HG02943 (cell line): ENCODE data around the gene SORL1.
A peak's percentile ranks its signal among the peaks of the same experiment; 100 is the strongest.

ENCODE experiments used
- ATAC-seq: cut with Tn5 transposase; IDR thresholded peaks from one replicate; pipeline ENCODE4 v1.9.1; 2021; ENCODE audit warnings: mild to moderate bottlenecking, low read depth, moderate library complexity; ENCODE audit not compliant: unreplicated experiment

Gene SORL1

GRCh38 chr11:121471167-121471566, 19.1 kb downstream of the SORL1 start:
- ATAC-seq = no peak

- no peak for ATAC-seq
Observed at GRCh38 chr11:121472312-121472711, 20.2 kb downstream of the SORL1 start.

- ATAC-seq = no peak
Observed at GRCh38 chr11:121473064-121473777, 21.1 kb downstream of the SORL1 start.

- no peak for ATAC-seq
Observed at GRCh38 chr11:121474680-121475079, 22.6 kb downstream of the SORL1 start.

- no peak for ATAC-seq
Observed at GRCh38 chr11:121476379-121477032, 24.4 kb downstream of the SORL1 start.

GRCh38 chr11:121478226-121478894, 26.2 kb downstream of the SORL1 start:
- no peak for ATAC-seq

GRCh38 chr11:121478895-121479697, 27.0 kb downstream of the SORL1 start:
- no peak for ATAC-seq

GRCh38 chr11:121479698-121480238, 27.7 kb downstream of the SORL1 start:
- ATAC-seq = no peak

- peak; percentile 57 for ATAC-seq
Observed at GRCh38 chr11:121481484-121482230, 29.5 kb downstream of the SORL1 start.

- ATAC-seq = peak; percentile 81
Observed at GRCh38 chr11:121482231-121483129, 30.4 kb downstream of the SORL1 start.

- no peak for ATAC-seq
Observed at GRCh38 chr11:121483805-121484480, 31.8 kb downstream of the SORL1 start.

- no peak for ATAC-seq
Observed at GRCh38 chr11:121485216-121485615, 33.1 kb downstream of the SORL1 start.

GRCh38 chr11:121486054-121486453, 33.9 kb downstream of the SORL1 start:
- ATAC-seq = no peak

- ATAC-seq = no peak
Observed at GRCh38 chr11:121487191-121487590, 35.1 kb downstream of the SORL1 start.

GRCh38 chr11:121488170-121488569, 36.1 kb downstream of the SORL1 start:
- ATAC-seq = no peak

- no peak for ATAC-seq
Observed at GRCh38 chr11:121488641-121489040, 36.5 kb downstream of the SORL1 start.

GRCh38 chr11:121489823-121490222, 37.7 kb downstream of the SORL1 start:
- no peak for ATAC-seq

GRCh38 chr11:121494355-121495099, 42.4 kb downstream of the SORL1 start:
- peak; percentile 76 for ATAC-seq
